Measurements from ENCODE around the gene SMAD9. TPM values are rescaled to one million over a fixed set of nuclear protein-coding genes. Genes with fewer than 3 reads are reported as not detected.

SMAD9 gene
- total RNA-seq, 1 experiment from 2014 or later, result 1.1 TPM

GRCh38 chr13:36965767-36966166 lies 45.7 kb upstream of the SMAD9 start:
- Histone ChIP-seq H3T11ph (ENCODE audit: low read length) (no peak overlapping the region), H2BK12ac (ENCODE audit: insufficient read length, low read depth, low read length) (no peak overlapping the region), H2BK20ac (ENCODE audit: low read depth, low read length, poor library complexity, severe bottlenecking) (no peak overlapping the region), H3K27ac (ENCODE audit: insufficient read length, low read depth, low read length) (no peak overlapping the region), H4K20me1 (ENCODE audit: control insufficient read depth, insufficient read depth, insufficient read length) (no peaks in the 10 kb centered on the region), H3K23me2 (ENCODE audit: insufficient read length, low read depth, low read length, poor library complexity, severe bottlenecking) (no peaks in the 10 kb centered on the region), H3K9me3 (ENCODE audit: control insufficient read depth, low read depth, low read length) (no peaks in the 10 kb centered on the region), H2BK5ac (ENCODE audit: insufficient read length, low read length) (no peak overlapping the region), H2BK120ac (ENCODE audit: low read depth, low read length, poor library complexity, severe bottlenecking) (no peak overlapping the region), H2AK5ac (ENCODE audit: insufficient read length, low read length) (no peak overlapping the region), H4K8ac (replicated peaks; ENCODE audit: insufficient read length, low read depth, low read length) (no peak overlapping the region), H4K91ac (ENCODE audit: insufficient read length, low read depth, low read length) (no peak overlapping the region), H3K27me3 (ENCODE audit: insufficient read depth, low read length) (no peaks in the 10 kb centered on the region), H3K14ac (ENCODE audit: insufficient read depth, low read length) (no peak overlapping the region), H2AFZ (ENCODE audit: low read length) (no peak overlapping the region), H3K79me2 (ENCODE audit: insufficient read depth, low read length) (no peaks in the 10 kb centered on the region), H3K23ac (ENCODE audit: insufficient read length, low read depth, low read length) (no peak overlapping the region), H2BK15ac (ENCODE audit: low read depth, low read length) (no peak overlapping the region), H3K18ac (ENCODE audit: insufficient read length, low read depth, low read length) (no peak overlapping the region), H3K4ac (ENCODE audit: low read depth, low read length) (no peak overlapping the region), H3K56ac (ENCODE audit: insufficient read length, low read depth, low read length) (no peak overlapping the region), H3K4me1 (ENCODE audit: insufficient read depth, low read length) (no peaks in the 10 kb centered on the region), H3K79me1 (ENCODE audit: insufficient read depth, low read depth, low read length, poor library complexity, severe bottlenecking) (no peaks in the 10 kb centered on the region), H4K5ac (ENCODE audit: insufficient read length, low read depth, low read length) (no peak overlapping the region), H3K9ac (ENCODE audit: extremely low read depth, insufficient read length, low read length) (no peak overlapping the region), H3K4me2 (ENCODE audit: insufficient read depth, insufficient read length, low read length) (no peak overlapping the region)
- no peaks in the 10 kb centered on the region for H3K9me3 Mint-ChIP-seq
- H3K4me3 Mint-ChIP-seq, result no peak overlapping the region
- no CpG with 5 or more reads among the region's 2 CpGs for WGBS (ENCODE audit: extremely low coverage, insufficient read length, low lambda C conversion rate)
- no peak for TF ChIP-seq CTCF (conservative IDR thresholded peaks at IDR 0.05)
- H3K27me3 Mint-ChIP-seq (ENCODE audit: low read depth), result no peaks in the 10 kb centered on the region
- peak overlapping the region in 1 of 3 experiments; percentile 10; a peak in 2 of 7 replicates for H3K27ac Mint-ChIP-seq
- no peak for DNase-seq
- peaks cover 13 to 42% (median 41%) of the 10 kb centered on the region in 3 experiments; a peak in 6 of 7 replicates for H3K36me3 Mint-ChIP-seq (ENCODE audit: insufficient read depth in 1 of 3, low read depth in 3 of 3)
- no peaks in the 10 kb centered on the region for H3K4me1 Mint-ChIP-seq
